ENCODE measurements around the gene CAND2. TPM values are rescaled to one million over a fixed set of nuclear protein-coding genes. Genes with fewer than 3 reads are reported as not detected.

Gene CAND2
- total and polyA plus RNA-seq, 9 donors = 3.5 to 25.1 (median 16.6) TPM

DNA sequence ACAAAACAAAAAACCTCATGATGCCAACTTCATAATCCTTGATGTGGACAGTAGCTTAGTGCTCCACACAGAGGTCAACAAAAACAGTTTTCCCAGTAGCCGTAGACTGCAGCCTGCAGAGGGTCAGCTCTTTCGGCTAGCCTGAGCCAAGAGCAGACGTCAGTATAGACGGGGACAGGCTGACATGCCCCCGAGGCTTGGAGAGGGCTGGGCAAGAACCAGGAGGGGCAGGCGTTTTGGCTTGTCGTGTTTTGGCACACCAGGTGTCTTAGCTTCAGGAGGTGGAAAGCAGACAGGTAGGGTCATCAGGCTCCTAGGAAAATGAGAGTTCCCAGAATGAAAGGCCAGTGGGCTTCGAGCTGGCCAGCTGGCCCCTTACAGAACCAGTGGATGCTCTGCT, 21.8 kb downstream of the CAND2 start:
- WGBS, 3 donors = 82 to 87% (median 83%) methylated on average over 8 of the region's 8 CpGs
- no peaks in the 10 kb centered on the region for H3K36me3 ChIP-seq

GRCh38 chr3:12818773-12819172, 22.3 kb downstream of the CAND2 start:
- Histone ChIP-seq H3K4me3 (no peak overlapping the region), H3K36me3 (no peaks in the 10 kb centered on the region), H3K27ac (no peak overlapping the region), H3K4me1 (ENCODE audit: insufficient read depth) (no peaks in the 10 kb centered on the region), H3K27me3 (no peaks in the 10 kb centered on the region), H3K9me3 (no peaks in the 10 kb centered on the region)
- TF ChIP-seq EP300 (IDR thresholded peaks at IDR 0.05) = no peak
- TF ChIP-seq CTCF (IDR thresholded peaks at IDR 0.05) = no peak
- no peak for TF ChIP-seq POLR2A (IDR thresholded peaks at IDR 0.05)
- intact Hi-C loops (cut with DNase I) = no loop called here
- DNase-seq = no peak
- 51 to 71% (median 55%) methylated on average over 5 of the region's 5 CpGs for whole genome bisulfite sequencing, 3 donors

More for the DNA sequence above, 21.8 kb downstream of the CAND2 start:
- no peaks in the 10 kb centered on the region for H3K4me1 ChIP-seq (ENCODE audit: insufficient read depth)
- no peak overlapping the region for H3K27ac ChIP-seq
- H3K9me3 ChIP-seq = no peaks in the 10 kb centered on the region
- H3K4me3 ChIP-seq = no peak overlapping the region
- TF ChIP-seq CTCF (IDR thresholded peaks at IDR 0.05) (no peak), POLR2A (IDR thresholded peaks at IDR 0.05) (no peak), EP300 (IDR thresholded peaks at IDR 0.05) (no peak)
- no peak for DNase-seq
- intact Hi-C loops (cut with DNase I) = no loop called here
- H3K27me3 ChIP-seq = no peaks in the 10 kb centered on the region

DNA sequence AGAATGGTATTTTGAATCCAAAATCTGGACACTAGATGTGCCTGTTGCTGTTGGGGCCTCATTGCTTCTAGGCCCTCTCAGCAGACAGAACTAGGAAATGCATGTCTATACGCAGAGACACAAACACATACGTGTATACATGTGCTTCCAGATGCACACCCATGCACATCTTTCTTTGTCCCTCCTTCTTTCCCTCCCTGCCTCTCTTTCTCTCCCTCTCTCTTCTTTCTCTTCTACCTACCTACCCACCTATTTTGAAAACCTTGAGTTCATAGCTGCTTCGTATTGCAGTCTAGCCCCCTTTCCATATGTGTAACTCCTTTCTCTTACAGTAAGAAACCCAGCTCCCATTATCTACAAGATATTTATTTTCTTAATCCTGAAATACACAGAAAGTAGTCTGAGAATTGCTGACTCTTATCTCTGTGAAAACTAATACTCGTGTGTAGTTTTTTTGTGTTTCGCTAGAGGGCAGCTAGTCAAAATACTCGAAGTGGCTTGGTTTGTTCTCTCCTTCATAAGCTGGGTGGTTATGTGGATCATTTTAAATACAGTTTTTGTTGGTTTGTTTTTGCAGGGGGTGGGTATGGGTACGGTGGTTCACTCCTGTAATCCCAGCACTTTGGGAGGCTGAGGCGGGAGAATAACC, 26.4 kb downstream of the CAND2 start:
- Histone ChIP-seq H3K4me1 (ENCODE audit: insufficient read depth) (no peaks in the 10 kb centered on the region), H3K27me3 (no peaks in the 10 kb centered on the region), H3K27ac (no peak overlapping the region), H3K9me3 (no peaks in the 10 kb centered on the region), H3K4me3 (no peak overlapping the region), H3K36me3 (no peaks in the 10 kb centered on the region)
- DNase-seq = no peak
- TF ChIP-seq POLR2A (IDR thresholded peaks at IDR 0.05) (no peak), EP300 (IDR thresholded peaks at IDR 0.05) (no peak), CTCF (IDR thresholded peaks at IDR 0.05) (no peak)
- 17 to 46% (median 32%) methylated on average over 7 to 8 of the region's 8 CpGs for WGBS, 3 donors
- intact Hi-C loops (cut with DNase I) = no loop called here

- no peaks in the 10 kb centered on the region for H3K27me3 ChIP-seq
- no peaks in the 10 kb centered on the region for H3K9me3 ChIP-seq
- WGBS, 3 donors = 87 to 97% (median 93%) methylated on average over 7 of the region's 7 CpGs
- intact Hi-C loops (cut with DNase I) = no loop called here
- no peak overlapping the region for H3K4me3 ChIP-seq
- H3K36me3 ChIP-seq = no peaks in the 10 kb centered on the region
- TF ChIP-seq CTCF (IDR thresholded peaks at IDR 0.05) (no peak), POLR2A (IDR thresholded peaks at IDR 0.05) (no peak), EP300 (IDR thresholded peaks at IDR 0.05) (no peak)
- H3K4me1 ChIP-seq (ENCODE audit: insufficient read depth) = no peaks in the 10 kb centered on the region
- no peak for DNase-seq
- no peak overlapping the region for H3K27ac ChIP-seq
Observed at GRCh38 chr3:12824299-12824698, 27.8 kb downstream of the CAND2 start.
